HUES64 (cell line): ENCODE data around the gene INAFM2.

Experiments
- H3K27ac ChIP-seq: 2 replicates; pipeline ENCODE4 v1.7.0; 2013; ENCODE audit warnings: low read depth, low read length, inconsistent platforms
- H3K27me3 ChIP-seq: 2 replicates; pipeline ENCODE4 v1.6.1; 2013; ENCODE audit warnings: mild to moderate bottlenecking, low read length; ENCODE audit not compliant: insufficient read depth
- H3K36me3 ChIP-seq: 2 replicates; pipeline ENCODE4 v1.6.1; 2013; ENCODE audit warnings: mild to moderate bottlenecking, low read length; ENCODE audit not compliant: insufficient read depth
- H3K4me1 ChIP-seq: 2 replicates; pipeline ENCODE4 v1.6.1; 2013; ENCODE audit warnings: mild to moderate bottlenecking, low read length, moderate library complexity; ENCODE audit not compliant: insufficient read depth
- H3K4me3 ChIP-seq: 2 replicates; pipeline ENCODE4 v1.5.1; 2013; ENCODE audit warnings: mild to moderate bottlenecking, low read length, moderate library complexity
- H3K9ac ChIP-seq: 2 replicates; pipeline ENCODE4 v1.6.1; 2013; ENCODE audit warnings: mild to moderate bottlenecking, low read depth, low read length
- H3K9me3 ChIP-seq: 2 replicates; pipeline ENCODE4 v1.6.1; 2013; ENCODE audit warnings: low read depth, low read length; ENCODE audit not compliant: insufficient read depth
- WGBS: fragments of 150-250, 120-280 bp; methylation state at CpG from one replicate; pipeline ENCODE4 v1.1.7; 2013; ENCODE audit warnings: missing lambda C conversion rate; 5-methylcytosine and 5-hydroxymethylcytosine counted together

INAFM2 gene

DNA sequence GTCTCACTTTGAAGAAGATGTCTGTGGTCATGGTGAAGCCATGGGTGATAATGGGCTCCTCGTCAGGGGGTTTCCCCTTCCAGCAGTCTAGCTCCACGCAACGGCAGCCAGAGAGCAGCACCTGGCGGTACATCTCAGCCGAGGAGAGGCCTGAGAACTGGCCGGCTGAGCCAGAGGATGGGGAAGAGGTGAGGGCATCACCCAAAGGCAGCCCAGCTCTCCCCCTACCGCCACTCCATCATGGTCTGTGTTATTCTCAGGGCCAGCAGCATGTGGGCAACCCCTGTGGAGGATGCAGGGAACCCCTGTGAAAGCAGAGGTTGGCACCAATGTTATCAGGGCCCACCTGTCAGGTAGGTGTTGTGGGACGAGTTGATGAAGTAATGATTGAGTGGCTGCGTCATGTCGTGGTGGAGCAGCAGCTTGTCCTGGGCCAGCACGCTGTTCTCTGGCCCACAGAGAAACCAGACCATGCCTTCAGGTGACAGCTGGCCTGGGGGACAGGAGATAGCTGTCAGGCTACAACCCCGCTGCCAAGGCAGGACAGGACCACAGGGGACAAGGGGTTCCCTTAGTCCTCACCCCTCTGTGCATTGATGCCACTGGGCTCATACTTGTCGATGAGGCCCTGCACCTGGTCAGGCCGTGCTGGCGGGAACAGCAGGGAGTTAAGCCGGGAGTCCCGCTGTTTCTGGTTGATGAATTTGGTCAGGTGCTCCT is 25.1 kb upstream of the INAFM2 start:
- 0 out of 2 replicates have a peak, but pooled peaks cover 10% of the 10 kb centered on the region for H3K4me1 ChIP-seq
- no peaks in the 10 kb centered on the region for H3K36me3 ChIP-seq
- no peak overlapping the region for H3K27ac ChIP-seq
- H3K9me3 ChIP-seq, result peaks cover 3% of the 10 kb centered on the region; the same call in 1 of the 2 replicates
- peaks cover 5% of the 10 kb centered on the region; the same call in 1 of the 2 replicates for H3K27me3 ChIP-seq
- 93% methylated on average over 17 of the region's 17 CpGs for WGBS
- no peak overlapping the region for H3K4me3 ChIP-seq
- H3K9ac ChIP-seq, result no peak overlapping the region

- no peaks in the 10 kb centered on the region for H3K27me3 ChIP-seq
- H3K27ac ChIP-seq, result no peak overlapping the region
- H3K9me3 ChIP-seq, result peaks cover 3% of the 10 kb centered on the region; the same call in 1 of the 2 replicates
- H3K36me3 ChIP-seq, result no peaks in the 10 kb centered on the region
- 0 out of 2 replicates have a peak, but pooled peaks cover 6% of the 10 kb centered on the region for H3K4me1 ChIP-seq
- no peak overlapping the region for H3K9ac ChIP-seq
- H3K4me3 ChIP-seq, result no peak overlapping the region
- 100% methylated on average over 1 of the region's 2 CpGs for WGBS
These were observed 23.1 kb upstream of the INAFM2 start for GRCh38 chr15:40300367-40300766.

DNA sequence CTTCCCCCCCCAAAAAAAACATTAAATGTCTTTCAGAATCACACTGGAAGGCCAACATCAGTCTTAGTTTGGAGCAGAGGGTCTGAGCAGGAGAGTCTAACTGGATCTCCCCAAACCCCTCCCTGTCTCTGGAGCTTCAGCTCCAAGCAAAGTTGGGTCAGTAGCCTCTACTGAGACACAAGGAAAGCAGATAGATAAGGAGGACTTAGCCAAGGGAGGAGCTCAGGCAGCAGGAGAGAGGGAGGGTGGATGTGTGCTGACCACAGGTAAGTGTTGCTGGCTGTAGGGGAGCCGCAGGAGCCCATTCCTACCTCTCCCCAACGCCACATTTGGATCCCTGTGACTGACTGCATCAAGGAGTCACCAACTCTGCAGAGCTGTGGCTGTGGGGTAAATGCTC is 22.7 kb upstream of the INAFM2 start:
- no peaks in the 10 kb centered on the region for H3K36me3 ChIP-seq
- H3K4me3 ChIP-seq, result no peak overlapping the region
- no peak overlapping the region for H3K27ac ChIP-seq
- 73% methylated on average over 2 of the region's 2 CpGs for WGBS
- no peaks in the 10 kb centered on the region for H3K27me3 ChIP-seq
- H3K4me1 ChIP-seq, result 0 out of 2 replicates have a peak, but pooled peaks cover 6% of the 10 kb centered on the region
- no peak overlapping the region for H3K9ac ChIP-seq
- peaks cover 3% of the 10 kb centered on the region; the same call in 1 of the 2 replicates for H3K9me3 ChIP-seq

DNA sequence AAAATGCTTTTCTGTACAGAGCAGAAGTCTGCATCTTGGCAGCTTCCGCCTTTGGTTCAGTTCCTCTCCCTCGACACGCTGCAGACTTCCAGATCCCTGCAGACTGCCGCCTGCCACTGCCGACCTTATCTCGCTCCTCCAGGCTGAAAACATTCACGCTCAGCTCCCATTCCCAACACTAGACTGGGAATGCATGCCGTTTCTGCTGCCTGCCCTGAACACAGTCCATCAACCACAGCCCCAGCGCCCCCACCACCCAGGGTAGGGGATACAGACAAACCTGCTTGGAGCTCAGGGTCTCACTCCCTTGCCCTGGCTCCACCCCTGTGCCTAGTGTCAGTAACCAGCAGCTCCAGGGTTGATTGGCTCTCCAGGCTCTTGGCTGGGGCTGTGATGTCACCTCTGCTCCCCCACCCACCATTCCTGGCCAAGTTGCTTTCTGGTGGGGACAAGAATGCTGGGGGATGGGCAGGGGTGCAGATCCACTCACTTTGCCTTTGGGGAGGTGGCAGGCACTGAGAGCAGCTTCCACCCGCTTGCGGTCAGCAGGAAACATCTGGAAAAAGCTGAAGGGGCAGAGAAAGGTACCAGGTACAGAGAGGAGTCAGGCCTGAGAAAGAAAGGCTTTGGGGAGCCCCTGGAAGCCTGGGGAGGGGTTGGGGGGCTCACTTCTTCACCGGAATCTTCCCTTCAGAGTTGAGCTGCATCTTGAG is 21.9 kb upstream of the INAFM2 start:
- Histone ChIP-seq H3K27me3 (no peaks in the 10 kb centered on the region), H3K36me3 (no peaks in the 10 kb centered on the region), H3K4me3 (no peak overlapping the region), H3K9ac (peak overlapping the region; percentile 43; the same call in 1 of the 2 replicates), H3K27ac (no peak overlapping the region), H3K4me1 (0 out of 2 replicates have a peak, but pooled peaks cover 7% of the 10 kb centered on the region), H3K9me3 (peaks cover 3% of the 10 kb centered on the region; the same call in 1 of the 2 replicates)
- WGBS, result 71% methylated on average over 12 of the region's 12 CpGs

GRCh38 chr15:40302288-40302886 is 21.1 kb upstream of the INAFM2 start:
- Histone ChIP-seq H3K4me1 (peaks cover 14% of the 10 kb centered on the region), H3K27me3 (no peaks in the 10 kb centered on the region), H3K9me3 (peaks cover 3% of the 10 kb centered on the region; the same call in 1 of the 2 replicates), H3K4me3 (no peak overlapping the region), H3K9ac (no peak overlapping the region), H3K36me3 (no peaks in the 10 kb centered on the region), H3K27ac (no peak overlapping the region)
- 95% methylated on average over 19 of the region's 19 CpGs for WGBS

DNA sequence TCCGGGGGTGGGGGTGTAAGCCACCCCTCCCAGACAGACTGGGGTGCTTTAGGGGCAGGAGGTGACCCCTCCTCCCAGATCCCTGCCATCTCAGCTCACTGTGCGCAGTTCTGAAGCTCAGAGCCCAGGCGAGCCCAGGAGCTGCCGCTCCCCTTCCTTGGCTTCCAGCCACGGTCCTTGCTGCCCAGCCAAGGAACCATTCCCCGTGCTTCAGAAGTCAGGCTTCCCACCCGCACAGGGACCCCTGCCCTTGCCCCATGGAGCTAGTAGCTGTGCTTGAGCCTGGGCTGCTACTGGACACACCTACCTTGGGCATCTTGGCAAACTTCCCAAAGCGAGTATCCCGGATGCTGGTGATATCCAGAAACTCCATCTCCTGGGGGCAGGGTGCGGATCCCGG is 20.5 kb upstream of the INAFM2 start:
- Histone ChIP-seq H3K36me3 (no peaks in the 10 kb centered on the region), H3K27ac (no peak overlapping the region), H3K9ac (no peak overlapping the region), H3K4me3 (no peak overlapping the region), H3K4me1 (peaks cover 19% of the 10 kb centered on the region), H3K9me3 (peaks cover 3% of the 10 kb centered on the region; the same call in 1 of the 2 replicates), H3K27me3 (no peaks in the 10 kb centered on the region)
- WGBS, result 95% methylated on average over 10 of the region's 11 CpGs

GRCh38 chr15:40303576-40303975 is 19.9 kb upstream of the INAFM2 start:
- Histone ChIP-seq H3K4me3 (no peak overlapping the region), H3K9ac (no peak overlapping the region), H3K4me1 (peaks cover 22% of the 10 kb centered on the region), H3K27ac (no peak overlapping the region), H3K9me3 (peaks cover 3% of the 10 kb centered on the region; the same call in 1 of the 2 replicates), H3K27me3 (no peaks in the 10 kb centered on the region), H3K36me3 (no peaks in the 10 kb centered on the region)
- 74% methylated on average over 2 of the region's 2 CpGs for WGBS

DNA sequence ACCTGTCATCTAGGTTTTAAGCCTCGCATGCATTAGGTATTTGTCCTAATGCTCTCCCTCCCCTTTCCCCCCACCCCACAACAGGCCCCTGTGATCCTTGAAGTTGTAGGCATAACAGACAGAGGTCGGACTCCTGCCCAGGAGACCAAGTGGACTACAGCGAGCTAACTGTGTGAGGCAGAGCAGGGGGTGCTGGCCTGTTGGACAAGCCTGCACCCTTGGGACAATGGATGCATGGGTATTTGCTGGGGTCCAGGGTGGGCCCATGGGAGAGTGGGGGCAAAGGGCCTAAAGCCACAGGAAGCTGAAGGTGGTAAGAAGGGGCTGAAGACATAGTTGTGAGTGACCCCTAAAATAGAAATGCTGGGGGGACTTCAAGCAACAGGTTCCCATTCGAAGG is 18.2 kb upstream of the INAFM2 start:
- no peak overlapping the region for H3K27ac ChIP-seq
- H3K27me3 ChIP-seq, result 0 out of 2 replicates have a peak, but pooled peaks cover 3% of the 10 kb centered on the region
- peaks cover 32% of the 10 kb centered on the region for H3K4me1 ChIP-seq
- H3K9ac ChIP-seq, result no peak overlapping the region
- WGBS, result 86% methylated on average over 4 of the region's 4 CpGs
- H3K36me3 ChIP-seq, result no peaks in the 10 kb centered on the region
- H3K4me3 ChIP-seq, result no peak overlapping the region
- peaks cover 2% of the 10 kb centered on the region; the same call in 1 of the 2 replicates for H3K9me3 ChIP-seq

- WGBS, result 89% methylated on average over 5 of the region's 5 CpGs
- Histone ChIP-seq H3K4me1 (peaks cover 28% of the 10 kb centered on the region), H3K9ac (no peak overlapping the region), H3K27ac (no peak overlapping the region), H3K27me3 (0 out of 2 replicates have a peak, but pooled peaks cover 8% of the 10 kb centered on the region), H3K9me3 (no peaks in the 10 kb centered on the region), H3K4me3 (no peak overlapping the region), H3K36me3 (no peaks in the 10 kb centered on the region)
These were observed 17.1 kb upstream of the INAFM2 start for GRCh38 chr15:40306371-40306770.

GRCh38 chr15:40306908-40307307 is 16.6 kb upstream of the INAFM2 start:
- WGBS, result 58% methylated on average over 5 of the region's 7 CpGs
- Histone ChIP-seq H3K4me1 (peaks cover 26% of the 10 kb centered on the region), H3K27ac (no peak overlapping the region), H3K9me3 (no peaks in the 10 kb centered on the region), H3K36me3 (no peaks in the 10 kb centered on the region), H3K27me3 (peaks cover 12% of the 10 kb centered on the region; the same call in 1 of the 2 replicates), H3K4me3 (no peak overlapping the region), H3K9ac (peak overlapping the region; percentile 21; the same call in 1 of the 2 replicates)
